ENCODE data around the gene CSPG5.

Gene CSPG5

GRCh38 chr3:47536967-47537366 lies 41.7 kb downstream of the CSPG5 start:
- no peak for DNase-seq (ENCODE audit: low read depth)

GRCh38 chr3:47536221-47536891 lies 42.3 kb downstream of the CSPG5 start:
- DNase-seq (ENCODE audit: low read depth), result no peak

- no peak for DNase-seq (ENCODE audit: low read depth)
Measured at GRCh38 chr3:47533996-47534454, 44.6 kb downstream of the CSPG5 start.

- no peak for DNase-seq (ENCODE audit: low read depth)
Measured at GRCh38 chr3:47533481-47533880, 45.2 kb downstream of the CSPG5 start.

- no peak for DNase-seq (ENCODE audit: low read depth)
Measured at GRCh38 chr3:47527952-47528725, 50.5 kb downstream of the CSPG5 start.

- DNase-seq (ENCODE audit: low read depth), result no peak
Measured at GRCh38 chr3:47525617-47526016, 53.0 kb downstream of the CSPG5 start.

GRCh38 chr3:47523310-47524073 lies 55.2 kb downstream of the CSPG5 start:
- DNase-seq (ENCODE audit: low read depth), result no peak

- DNase-seq (ENCODE audit: low read depth), result peak; percentile 60
Measured at GRCh38 chr3:47522082-47522987, 56.3 kb downstream of the CSPG5 start.

GRCh38 chr3:47520756-47521155 lies 57.9 kb downstream of the CSPG5 start:
- no peak for DNase-seq (ENCODE audit: low read depth)

GRCh38 chr3:47517937-47518336 lies 60.7 kb downstream of the CSPG5 start:
- no peak for DNase-seq (ENCODE audit: low read depth)

GRCh38 chr3:47515864-47516319 lies 62.8 kb downstream of the CSPG5 start:
- no peak for DNase-seq (ENCODE audit: low read depth)

- DNase-seq (ENCODE audit: low read depth), result no peak
Measured at GRCh38 chr3:47515100-47515499, 63.6 kb downstream of the CSPG5 start.

- DNase-seq (ENCODE audit: low read depth), result peak; percentile 89
Measured at GRCh38 chr3:47513125-47513929, 65.3 kb downstream of the CSPG5 start, which contains the start of gene ELP6. Gene ELP6, minus strand, starts transcription at chr3:47513712. Its CDS starts 122 bp downstream, at chr3:47513590.

- DNase-seq (ENCODE audit: low read depth), result no peak
Measured at GRCh38 chr3:47512416-47513124, 66.1 kb downstream of the CSPG5 start.
